HG02938 (cell line): Measurements from ENCODE around the gene GNGT1.

Experiments used
- ATAC-seq: cut with Tn5 transposase; IDR thresholded peaks from one replicate; pipeline ENCODE4 v1.9.1; 2021; ENCODE audit warnings: mild to moderate bottlenecking, moderate library complexity; ENCODE audit not compliant: unreplicated experiment

Gene GNGT1

GRCh38 chr7:93938293-93938692, 31.9 kb downstream of the GNGT1 start:
- no peak for ATAC-seq

DNA sequence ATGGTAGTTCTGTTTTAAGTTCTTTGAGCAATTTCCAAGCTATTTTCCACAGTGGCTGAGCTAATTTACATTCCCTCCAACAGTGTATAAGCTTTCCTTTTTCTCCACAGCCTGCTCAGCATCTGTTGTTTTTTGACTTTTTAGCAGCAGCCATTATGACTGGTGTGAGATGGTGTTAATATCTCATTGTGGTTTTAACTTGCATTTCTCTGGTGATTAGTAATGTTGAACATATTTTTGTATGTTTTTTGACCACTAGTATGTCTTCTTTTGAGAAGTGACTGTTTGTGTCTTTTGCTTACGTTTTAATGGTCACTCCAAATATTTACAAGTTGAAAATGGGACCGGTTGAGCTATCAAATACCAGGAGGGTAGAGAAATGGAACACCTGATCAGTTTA, 35.6 kb downstream of the GNGT1 start:
- no peak for ATAC-seq

- ATAC-seq, result no peak
These were observed 37.6 kb downstream of the GNGT1 start for GRCh38 chr7:93943816-93944540.

DNA sequence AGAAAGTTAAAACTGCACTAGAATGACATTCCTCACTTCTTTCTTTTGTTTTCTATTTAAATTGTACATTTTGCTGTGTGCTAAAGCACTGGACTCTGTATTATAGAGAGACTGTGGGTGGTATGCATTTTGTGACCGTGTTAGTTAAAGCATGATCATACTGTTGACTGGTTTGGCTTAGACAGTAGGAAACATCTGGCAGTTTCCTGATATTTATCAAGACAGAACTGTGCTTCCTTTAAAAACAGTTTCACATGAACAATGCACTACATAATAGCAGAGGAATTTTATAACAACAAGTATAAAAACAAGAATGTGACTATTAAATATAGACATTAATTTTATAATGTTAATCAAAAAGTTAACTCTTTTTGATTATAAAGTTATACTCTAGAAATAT, 38.3 kb downstream of the GNGT1 start:
- ATAC-seq, result no peak

DNA sequence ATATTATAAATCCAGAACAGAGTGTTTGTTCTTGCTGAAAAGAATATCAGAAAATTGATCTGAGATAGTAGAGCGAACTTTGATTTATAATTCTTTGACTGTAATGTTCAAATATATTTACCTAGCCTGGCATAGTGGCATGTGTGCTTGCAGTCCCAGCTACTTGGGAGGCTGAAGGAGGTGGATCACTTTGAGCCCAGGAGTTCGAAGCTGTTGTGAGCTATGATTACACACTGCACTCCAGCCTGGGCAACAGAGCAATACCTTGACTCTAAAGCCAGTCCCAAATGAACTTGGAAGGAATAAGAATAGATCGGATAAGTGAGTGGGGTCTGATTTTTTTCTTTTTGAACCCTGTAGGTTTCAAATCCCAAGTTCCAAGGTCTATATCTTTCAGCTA, 38.7 kb downstream of the GNGT1 start:
- ATAC-seq, result no peak

- no peak for ATAC-seq
These were observed 39.6 kb downstream of the GNGT1 start for GRCh38 chr7:93945756-93946535.

- no peak for ATAC-seq
These were observed 41.7 kb downstream of the GNGT1 start for GRCh38 chr7:93948106-93948505.

DNA sequence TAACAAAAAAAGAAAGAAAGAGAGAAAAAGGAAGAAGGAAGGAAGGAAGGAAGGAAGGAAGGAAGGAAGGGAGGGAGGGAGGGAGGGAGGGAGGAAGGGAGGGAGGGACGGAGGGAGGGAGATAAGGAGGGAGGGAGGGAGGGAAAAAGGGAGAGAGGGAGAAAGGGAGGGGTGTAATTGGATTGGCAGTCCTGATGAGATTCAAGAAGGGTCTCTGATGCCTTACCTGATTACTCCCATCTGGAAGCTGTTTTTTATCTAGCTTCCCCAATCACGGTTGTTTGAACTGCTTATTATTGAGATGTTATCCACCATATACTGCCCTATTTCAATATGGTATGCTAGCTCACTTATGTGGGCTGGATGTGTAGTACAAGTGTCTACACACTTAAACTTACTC, 42.5 kb downstream of the GNGT1 start:
- ATAC-seq, result no peak

- no peak for ATAC-seq
These were observed 43.1 kb downstream of the GNGT1 start for GRCh38 chr7:93949423-93949822.

DNA sequence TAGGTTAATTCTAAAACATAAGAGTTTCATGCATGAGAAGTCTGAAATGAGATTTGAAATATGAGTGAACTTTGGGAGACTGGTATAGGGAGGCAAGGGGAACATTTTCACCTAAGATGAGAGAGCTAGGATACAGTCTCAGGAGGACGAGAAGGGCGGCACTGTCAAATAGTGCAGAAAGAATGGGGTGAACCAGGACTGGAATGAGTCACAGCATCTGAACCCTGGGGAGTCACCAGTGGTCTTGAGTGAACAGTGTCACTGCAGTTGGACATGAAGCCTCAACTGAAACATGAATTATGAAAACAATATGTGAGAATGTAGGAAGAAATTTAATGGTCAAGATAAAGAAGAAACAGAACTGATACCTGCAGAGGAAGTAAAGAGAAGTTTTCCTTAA, 48.9 kb downstream of the GNGT1 start:
- ATAC-seq, result no peak

DNA sequence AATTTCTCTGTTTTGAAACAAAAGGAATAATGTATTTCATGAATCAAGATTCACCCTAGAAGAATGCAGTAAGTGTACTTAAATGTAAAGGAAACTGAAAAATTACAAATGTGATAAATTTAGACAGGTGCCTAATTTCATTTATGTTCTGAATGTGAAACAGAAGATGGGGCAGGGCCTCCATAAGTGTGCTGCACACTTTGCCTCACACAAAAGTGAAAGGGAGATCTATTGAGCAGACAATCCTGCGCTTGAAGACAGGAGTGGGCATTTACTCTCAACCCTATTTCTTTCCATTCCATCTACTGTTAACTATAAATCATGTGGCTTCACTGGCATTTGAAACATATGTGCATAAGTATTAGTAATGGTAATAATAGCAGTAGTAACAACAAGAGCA, 51.4 kb downstream of the GNGT1 start:
- no peak for ATAC-seq

DNA sequence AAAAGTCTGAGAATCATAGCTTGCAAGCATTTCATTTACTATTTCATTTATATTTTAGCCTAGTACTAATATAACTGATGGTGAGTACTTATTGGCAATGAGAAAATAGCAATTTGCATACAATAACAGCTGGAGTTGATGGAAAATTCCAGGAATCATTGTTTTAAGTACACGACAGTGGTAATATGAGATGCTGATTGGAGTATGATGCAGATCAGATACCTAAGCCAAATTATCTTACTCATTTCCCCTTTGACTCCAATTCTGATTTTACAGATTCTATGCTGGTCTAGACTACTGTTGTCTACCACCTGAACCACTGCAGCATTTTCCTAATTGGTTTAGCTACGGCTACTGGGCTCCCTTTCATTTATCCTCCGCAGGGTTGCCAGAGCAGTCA, 51.8 kb downstream of the GNGT1 start:
- no peak for ATAC-seq

DNA sequence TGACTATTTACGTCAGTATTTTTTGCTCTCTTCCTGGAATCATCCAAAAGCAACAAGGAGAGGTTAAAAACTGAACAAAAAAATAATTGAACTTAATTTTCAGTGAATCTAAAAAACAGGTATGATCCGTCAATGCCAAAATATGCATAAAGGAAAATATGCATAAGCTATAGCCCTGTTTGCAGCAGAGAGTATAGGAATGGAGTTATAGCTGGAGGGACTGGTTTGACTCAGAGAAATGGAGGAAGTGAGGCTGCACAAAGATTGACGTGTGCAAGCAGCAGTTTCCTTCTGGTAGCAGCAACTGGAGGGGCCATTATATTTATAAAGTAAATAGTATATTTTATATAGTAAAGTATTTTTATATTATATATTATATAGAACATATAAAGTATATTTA, 52.3 kb downstream of the GNGT1 start:
- ATAC-seq, result no peak
